HK-2 (cell line): ENCODE measurements around the gene NUBP2.
"Not testable (repeated sequence)": the region's sequence is repeated elsewhere in the genome, so short reads cannot be mapped to it uniquely, and the experiment has no call there.

Source experiments
- DNase-seq: peaks from one replicate; pipeline ENCODE4 v3.0.0-alpha.2; 2018; ENCODE audit not compliant: unreplicated experiment

The NUBP2 gene

GRCh38 chr16:1786242-1787055 is 3.7 kb downstream of the NUBP2 start:
- no peak for DNase-seq

- DNase-seq: no peak
Measured at GRCh38 chr16:1787056-1787321, 4.2 kb downstream of the NUBP2 start.

GRCh38 chr16:1787322-1788094 is 4.7 kb downstream of the NUBP2 start:
- DNase-seq: no peak

DNA sequence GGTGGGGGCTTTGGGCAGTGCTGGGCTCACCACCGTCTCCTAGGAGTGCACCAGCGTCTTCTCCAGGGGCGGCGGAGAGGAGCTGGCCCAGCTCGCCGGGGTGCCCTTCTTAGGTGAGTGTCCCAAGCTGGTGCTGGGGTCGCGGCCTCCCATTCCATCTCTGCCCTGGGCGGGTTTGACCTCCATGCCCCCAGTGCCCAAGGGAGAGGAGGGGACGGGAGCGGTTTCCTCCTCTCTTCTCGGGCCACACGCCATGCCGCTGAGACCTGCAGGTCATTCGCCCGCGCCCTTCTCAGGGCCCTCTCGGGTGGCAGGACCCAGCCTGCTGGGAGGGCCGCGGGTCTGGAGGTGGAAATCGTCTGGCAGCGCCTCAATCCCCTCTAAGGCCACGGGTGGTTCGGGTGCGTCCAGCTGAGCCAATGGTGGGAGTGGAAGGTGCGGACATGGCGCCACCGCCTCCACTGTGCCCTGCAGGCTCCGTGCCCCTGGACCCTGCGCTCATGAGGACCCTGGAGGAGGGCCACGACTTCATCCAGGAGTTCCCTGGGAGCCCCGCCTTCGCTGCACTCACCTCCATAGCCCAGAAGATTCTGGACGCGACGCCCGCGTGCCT is 5.4 kb downstream of the NUBP2 start:
- DNase-seq: no peak

DNA sequence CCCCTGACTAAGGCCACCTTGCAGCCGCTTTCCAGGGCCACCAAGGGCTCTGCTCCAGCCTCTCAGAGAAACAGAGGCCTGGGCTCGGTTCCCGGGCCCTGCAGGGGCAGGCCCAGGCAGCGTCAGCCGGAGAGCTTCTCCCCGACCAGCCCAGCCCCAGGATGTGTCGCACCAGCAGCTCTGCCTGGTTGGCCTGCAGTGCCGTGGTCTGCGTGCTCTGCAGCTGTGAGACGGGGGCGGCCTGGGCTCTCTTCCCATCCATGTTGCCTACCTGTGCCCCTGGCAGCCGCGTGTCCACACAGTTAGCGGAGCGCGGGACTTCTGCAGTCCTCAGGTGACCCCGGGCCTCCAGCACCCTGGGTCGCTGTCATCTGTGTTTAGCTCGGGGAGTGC is 5.9 kb downstream of the NUBP2 start:
- no peak for DNase-seq

- no peak for DNase-seq
Measured at GRCh38 chr16:1789643-1790045, 6.9 kb downstream of the NUBP2 start.

- no peak for DNase-seq
Measured at GRCh38 chr16:1790261-1790610, 7.5 kb downstream of the NUBP2 start.

- DNase-seq: no peak
Measured at GRCh38 chr16:1790611-1791255, 8.0 kb downstream of the NUBP2 start.

- DNase-seq: no peak
Measured at GRCh38 chr16:1791256-1791942, 8.6 kb downstream of the NUBP2 start.

- no peak for DNase-seq
Measured at GRCh38 chr16:1791943-1792812, 9.4 kb downstream of the NUBP2 start.

- no peak for DNase-seq
Measured at GRCh38 chr16:1792836-1793577, 10.2 kb downstream of the NUBP2 start.

DNA sequence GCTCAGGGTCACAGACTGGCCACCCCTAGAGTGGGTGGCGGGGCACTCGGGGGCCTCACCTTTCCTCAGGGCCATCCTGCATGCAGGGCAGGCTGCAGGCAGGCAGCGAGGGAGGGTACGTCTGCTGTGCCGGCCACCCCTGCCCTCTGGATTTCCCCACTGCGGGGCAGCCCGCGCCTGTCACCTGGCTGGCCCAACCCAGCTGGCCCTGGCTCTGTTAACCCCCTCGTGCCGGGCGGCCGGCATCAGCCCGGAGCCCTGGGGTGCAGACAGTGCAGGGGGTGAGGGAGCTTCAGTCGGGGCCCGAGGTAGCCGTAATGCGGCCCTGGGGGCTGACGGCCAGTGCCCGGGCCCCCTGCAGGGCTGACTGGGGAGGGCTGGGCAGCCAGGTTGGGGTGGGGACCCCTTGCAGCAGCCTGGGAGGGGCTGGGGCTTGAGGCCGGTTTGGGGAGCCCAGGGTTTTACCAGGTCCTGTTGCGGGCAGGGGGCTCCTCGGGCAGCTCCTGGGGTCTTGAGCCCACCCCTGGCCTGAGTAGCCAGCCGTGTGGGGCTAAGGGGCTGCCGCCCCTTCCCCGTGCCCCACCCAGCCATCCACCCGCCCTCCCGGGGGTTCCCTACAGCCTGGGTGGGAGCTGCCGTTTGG is 10.9 kb downstream of the NUBP2 start, which contains the start of gene IGFALS:
Gene IGFALS (minus strand): TSS at position 128 of the 643 bp plus-strand sequence. CDS start 53 bp downstream, at position 75.
- DNase-seq: no peak

GRCh38 chr16:1794221-1794871 is 11.6 kb downstream of the NUBP2 start:
- no peak for DNase-seq

DNA sequence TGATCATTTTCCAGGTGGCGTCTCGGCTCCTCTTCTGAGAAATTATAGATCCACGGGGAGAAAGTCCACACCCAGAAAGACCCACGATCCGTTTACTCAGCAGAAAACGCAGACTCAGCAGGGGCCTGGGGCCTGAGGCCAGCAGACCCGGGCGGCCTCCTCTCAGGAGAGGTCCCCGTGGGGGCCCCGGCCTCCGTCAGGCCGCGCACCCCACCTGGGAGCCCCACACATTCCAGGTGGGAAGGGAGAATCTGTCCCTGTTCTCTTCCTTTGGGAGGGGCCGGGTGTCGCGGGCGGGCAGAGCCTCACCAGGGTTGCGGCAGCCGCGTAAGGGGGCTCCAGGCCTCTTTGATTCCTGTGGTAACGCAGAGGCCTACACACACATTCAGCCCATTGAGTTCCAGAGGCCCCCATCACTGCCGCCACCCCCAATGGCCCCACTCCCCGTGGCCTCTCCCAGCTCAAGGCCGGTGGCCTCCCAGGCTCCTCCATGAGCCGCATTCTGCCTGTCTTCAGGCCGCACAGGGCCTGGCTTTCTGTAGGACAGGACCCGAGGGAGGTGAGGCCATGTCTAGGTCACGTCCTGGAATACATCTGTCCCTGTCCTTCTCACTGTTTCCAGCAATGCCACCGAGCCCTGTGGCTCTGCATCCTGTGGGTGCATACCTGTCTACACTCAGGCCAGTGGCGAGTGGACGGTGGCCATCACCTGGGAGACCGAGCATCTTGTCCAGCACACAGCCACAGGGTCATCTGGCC is 12.3 kb downstream of the NUBP2 start:
- no peak for DNase-seq

DNA sequence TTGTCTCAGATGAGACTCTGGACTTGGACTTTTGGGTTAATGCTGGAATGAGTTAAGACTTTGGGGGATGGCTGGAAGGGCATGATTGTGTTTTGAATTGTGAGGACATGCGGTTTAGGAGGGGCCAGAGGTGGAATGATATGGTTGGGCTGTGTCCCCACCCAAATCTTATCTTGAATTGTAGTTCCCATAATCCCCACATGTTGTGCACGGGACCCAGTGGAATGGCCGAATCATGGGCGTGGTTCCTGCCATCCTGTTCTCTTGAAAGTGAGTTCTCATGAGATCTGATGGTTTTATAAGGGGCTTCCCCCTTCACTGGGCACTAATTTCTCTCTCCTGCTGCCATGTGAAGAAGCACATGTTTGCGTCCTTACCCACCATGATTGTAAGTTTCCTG is 16.5 kb downstream of the NUBP2 start:
- DNase-seq: not testable (repeated sequence)

DNA sequence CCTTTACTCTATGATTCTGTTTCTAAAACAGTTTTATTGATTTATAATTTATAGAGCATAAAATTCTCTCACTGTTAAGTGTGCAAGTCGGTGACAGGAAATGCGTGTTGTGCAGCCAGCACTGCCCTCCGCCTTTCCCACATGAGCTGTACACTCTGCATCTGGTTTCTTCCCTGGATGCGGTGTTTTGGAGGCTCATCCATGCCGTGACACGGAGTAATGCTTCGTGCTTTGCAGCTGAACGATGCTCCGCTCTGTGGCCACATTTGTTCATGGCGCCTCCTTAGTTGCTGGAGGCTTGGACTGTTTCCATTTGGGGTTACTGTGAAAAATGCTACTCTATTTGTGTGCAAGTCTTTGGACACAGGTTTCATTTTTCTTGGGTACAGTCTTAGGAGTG is 17.9 kb downstream of the NUBP2 start:
- DNase-seq: no peak

DNA sequence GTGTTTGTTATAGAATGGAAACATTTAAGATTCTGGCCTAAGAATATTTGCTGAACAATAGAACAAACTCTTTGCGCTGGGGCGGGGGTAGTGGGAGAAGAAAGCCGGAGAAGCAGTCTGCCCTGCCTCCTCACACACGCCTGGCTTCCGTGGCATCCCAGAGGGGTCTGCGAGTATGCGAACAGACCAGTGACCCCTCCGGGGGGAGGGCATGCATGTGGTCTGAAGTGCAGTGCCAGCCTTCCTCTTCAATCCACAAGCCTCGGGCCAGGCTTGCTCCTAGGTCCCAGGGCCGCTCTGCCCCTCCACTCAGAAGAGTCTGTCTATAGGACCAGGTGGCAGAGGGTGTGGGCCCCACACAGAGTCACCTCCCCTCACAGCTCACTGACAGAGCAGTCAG is 24.9 kb downstream of the NUBP2 start:
- DNase-seq: no peak

DNA sequence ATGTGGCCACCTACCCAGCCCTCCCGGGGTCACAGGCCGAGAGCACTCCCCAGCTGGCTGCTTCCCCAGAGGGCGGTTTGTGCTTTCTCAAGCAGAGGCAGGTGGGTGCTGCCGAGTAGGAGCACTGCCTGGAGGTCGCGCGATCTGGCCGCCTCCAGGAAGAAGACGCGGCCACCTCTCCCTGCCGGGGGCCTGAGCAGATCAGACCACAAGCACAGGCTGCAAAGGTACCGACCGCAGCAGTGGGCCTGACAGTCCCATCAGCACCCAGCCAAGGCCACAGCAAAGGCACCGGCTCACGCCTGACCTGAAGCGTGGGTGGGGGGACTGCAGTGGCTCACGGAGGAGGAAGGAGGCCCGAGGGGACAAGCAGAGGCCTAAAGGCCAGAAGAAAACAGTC is 25.9 kb downstream of the NUBP2 start:
- no peak for DNase-seq
